Right lobe of liver (tissue), 6 donors: ENCODE measurements around the gene NRP2. TPM values are rescaled to one million over a fixed set of nuclear protein-coding genes. Genes with fewer than 3 reads are reported as not detected.

Source experiments
- ATAC-seq, 4 donors: fragments of 200-7000 bp; cut with Tn5 transposase; one replicate each; pipeline ENCODE4 v1.9.1; 2020; ENCODE audit warnings: mild to moderate bottlenecking in 4 of 4, moderate library complexity in 4 of 4
- DNase-seq, 3 donors: peaks; one replicate each; pipeline ENCODE4 v3.0.0-alpha.2; 2020
- H3K27ac ChIP-seq, 3 donors: fragments of 200-600 bp; one replicate each; pipeline ENCODE4 v1.8.0; 2022
- H3K27me3 ChIP-seq, 2 donors: fragments of 200-600 bp; one replicate each; pipeline ENCODE4 v1.8.0; 2022
- H3K36me3 ChIP-seq, 4 donors: fragments of 200-600 bp; sonication (generic) in 1 of 4; one replicate each; pipeline versions ENCODE4 v1.5.1 to v1.8.0; 2017 to 2022; ENCODE audit warnings: control low read depth in 1 of 4
- H3K4me1 ChIP-seq, 4 donors: fragments of 200-600 bp; sonication (generic) in 1 of 4; one replicate each; pipeline versions ENCODE4 v1.5.1 to v1.8.0; 2017 to 2022; ENCODE audit warnings: control low read depth in 1 of 4
- H3K4me3 ChIP-seq, 3 donors: fragments of 200-600 bp; one replicate each; pipeline ENCODE4 v1.8.0; 2022
- H3K9me3 ChIP-seq, 4 donors: fragments of 200-600 bp; sonication (generic) in 1 of 4; one replicate each; pipeline versions ENCODE4 v1.5.1 to v1.8.0; 2017 to 2022; ENCODE audit warnings: control low read depth in 1 of 4
- POLR2A ChIP-seq: fragments of 450-650 bp; IDR thresholded peaks from one replicate; pipeline ENCODE4 v1.6.1; 2017; ENCODE audit warnings: antibody characterized with exemption, mild to moderate bottlenecking
- WGBS: methylation state at CpG from one replicate; pipeline ENCODE4 v1.1.6; 2018; ENCODE audit warnings: low coverage, low lambda C conversion rate; ENCODE audit not compliant: insufficient coverage; ENCODE audit errors: missing lambda C conversion rate; 5-methylcytosine and 5-hydroxymethylcytosine counted together
- intact Hi-C, 2 donors: fragments of 100-400 bp; cut with DNase I; formaldehyde crosslinking; loops; one replicate each; pipeline versions ENCODE4 v1.11.2 to v1.14.1; 2022
- total RNA-seq, 6 experiments: library from RNA; depleted of rRNA in 2 of 6; stranded (reverse); fragments of >200 nt in 2 of 6; fragmentation: NEBNext Ultra II Directional in 3 of 6; extraction: Animal tissue kit (Norgen Biotek cat#: 25700) in 3 of 6; gene quantifications; one replicate each; pipeline versions ENCODE4 v1.1.0 to v1.2.4, GENCODE V29; 2016 to 2023
- TF ChIP-seq, protein P1 (sequence below), 4 donors: fragments of 200-600 bp in 3 of 4; fragments of 450-650 bp in 1 of 4; IDR thresholded peaks; one replicate each; pipeline versions ENCODE4 v1.5.1 to v1.8.0; 2016 to 2022; ENCODE audit warnings: antibody characterized with exemption in 4 of 4, mild to moderate bottlenecking in 2 of 4
- donor health status: DM: no; HTN: yes; CAD: no.
- donor health status: DM: no; HTN: no; CAD: no.
- donor health status: DM: no; HTN: no; CAD: no.
- donor health status: DM: no; HTN: yes; CAD: no.
- donor health status: DM: no; HTN: yes; CAD: no.

The NRP2 gene
- total RNA-seq, 6 experiments from 2014 or later, result 5.5 to 23.7 (median 8.6) TPM

DNA sequence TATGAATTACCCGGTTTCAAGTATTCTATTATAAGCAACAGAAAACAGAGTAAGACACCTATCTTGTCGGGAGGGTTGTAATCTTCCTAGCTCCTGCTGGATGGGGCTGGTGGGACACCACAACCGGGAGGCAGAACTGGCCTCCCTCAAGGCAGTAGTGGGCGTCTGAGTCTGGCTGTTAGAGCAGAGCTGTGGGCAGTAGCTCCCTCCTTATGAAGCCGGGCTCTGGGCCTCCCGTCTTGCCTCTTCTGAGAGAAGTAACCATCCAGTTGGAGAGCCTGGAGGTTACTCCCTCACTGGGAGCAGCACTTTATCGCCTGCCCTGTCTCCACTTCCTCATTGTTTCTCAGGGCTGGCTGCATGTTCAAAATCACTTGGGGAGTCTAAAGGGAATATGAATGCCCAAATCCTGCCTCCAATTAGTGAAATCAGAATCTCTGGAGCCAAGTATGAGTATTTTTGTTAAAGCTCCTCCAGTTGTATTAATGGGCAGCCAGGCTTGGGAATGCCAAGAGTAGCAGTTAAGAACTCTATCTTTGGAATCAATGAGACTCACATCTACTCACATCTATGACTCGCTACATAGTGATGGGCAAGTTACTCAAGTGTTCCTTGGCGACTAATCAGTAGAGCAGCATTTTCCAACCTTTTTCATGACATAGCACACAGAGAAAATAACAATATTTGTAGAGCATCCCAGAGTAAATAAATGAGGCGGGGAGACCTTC is 27.3 kb upstream of the NRP2 start:
- Histone ChIP-seq H3K27ac (no peak overlapping the region), H3K4me3 (no peak overlapping the region), H3K36me3 (no peaks in the 10 kb centered on the region), H3K4me1 (no peaks in the 10 kb centered on the region), H3K9me3 (no peaks in the 10 kb centered on the region), H3K27me3 (no peaks in the 10 kb centered on the region)
- ATAC-seq (no peak), DNase-seq (no peak)
- intact Hi-C loops, result no loop called here
- TF ChIP-seq POLR2A, result no peak
- TF ChIP-seq, protein P1, sequence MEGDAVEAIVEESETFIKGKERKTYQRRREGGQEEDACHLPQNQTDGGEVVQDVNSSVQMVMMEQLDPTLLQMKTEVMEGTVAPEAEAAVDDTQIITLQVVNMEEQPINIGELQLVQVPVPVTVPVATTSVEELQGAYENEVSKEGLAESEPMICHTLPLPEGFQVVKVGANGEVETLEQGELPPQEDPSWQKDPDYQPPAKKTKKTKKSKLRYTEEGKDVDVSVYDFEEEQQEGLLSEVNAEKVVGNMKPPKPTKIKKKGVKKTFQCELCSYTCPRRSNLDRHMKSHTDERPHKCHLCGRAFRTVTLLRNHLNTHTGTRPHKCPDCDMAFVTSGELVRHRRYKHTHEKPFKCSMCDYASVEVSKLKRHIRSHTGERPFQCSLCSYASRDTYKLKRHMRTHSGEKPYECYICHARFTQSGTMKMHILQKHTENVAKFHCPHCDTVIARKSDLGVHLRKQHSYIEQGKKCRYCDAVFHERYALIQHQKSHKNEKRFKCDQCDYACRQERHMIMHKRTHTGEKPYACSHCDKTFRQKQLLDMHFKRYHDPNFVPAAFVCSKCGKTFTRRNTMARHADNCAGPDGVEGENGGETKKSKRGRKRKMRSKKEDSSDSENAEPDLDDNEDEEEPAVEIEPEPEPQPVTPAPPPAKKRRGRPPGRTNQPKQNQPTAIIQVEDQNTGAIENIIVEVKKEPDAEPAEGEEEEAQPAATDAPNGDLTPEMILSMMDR (IDR thresholded peaks at IDR 0.05), result no peak
- WGBS, result 88% methylated on average over 7 of the region's 10 CpGs

DNA sequence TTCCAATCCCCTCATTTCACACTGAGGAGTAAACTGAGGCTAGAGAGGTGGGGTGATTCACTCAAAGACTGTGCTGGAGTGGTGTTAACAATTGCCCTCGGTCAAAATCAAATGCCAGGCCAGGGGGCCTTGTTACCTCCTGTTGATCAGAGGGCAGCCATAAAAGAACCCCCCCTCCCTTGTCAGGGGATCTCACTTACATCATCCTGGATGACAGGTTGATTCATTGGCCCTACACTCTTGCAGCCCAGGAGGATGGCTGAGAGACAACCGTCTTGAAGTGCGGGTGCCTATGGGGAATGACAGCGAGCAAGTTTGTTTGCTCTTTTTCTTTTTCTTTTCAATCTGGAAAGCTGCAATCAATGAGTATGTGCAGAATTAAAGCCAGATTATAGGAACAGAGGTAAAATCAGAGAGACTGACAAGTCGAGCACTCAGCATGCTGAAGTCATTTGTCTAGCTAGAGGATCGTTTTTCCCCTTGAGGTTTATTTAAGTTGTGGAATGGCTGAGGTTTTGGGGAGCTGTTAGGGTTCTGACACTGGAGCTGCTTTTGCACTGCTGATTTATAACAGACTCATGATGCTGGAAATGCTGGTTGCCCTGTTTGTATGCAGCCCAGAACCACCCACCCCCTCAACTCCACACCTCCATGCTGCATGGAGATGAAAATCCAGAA is 26.4 kb upstream of the NRP2 start:
- Histone ChIP-seq H3K9me3 (no peaks in the 10 kb centered on the region), H3K27ac (no peak overlapping the region), H3K4me3 (no peak overlapping the region), H3K27me3 (no peaks in the 10 kb centered on the region), H3K36me3 (no peaks in the 10 kb centered on the region), H3K4me1 (no peaks in the 10 kb centered on the region)
- 64% methylated on average over 6 of the region's 6 CpGs for WGBS
- TF ChIP-seq, protein P1 (IDR thresholded peaks at IDR 0.05), result no peak
- TF ChIP-seq POLR2A, result no peak
- no peak for ATAC-seq
- intact Hi-C loops, result no loop called here
- DNase-seq, result no peak

DNA sequence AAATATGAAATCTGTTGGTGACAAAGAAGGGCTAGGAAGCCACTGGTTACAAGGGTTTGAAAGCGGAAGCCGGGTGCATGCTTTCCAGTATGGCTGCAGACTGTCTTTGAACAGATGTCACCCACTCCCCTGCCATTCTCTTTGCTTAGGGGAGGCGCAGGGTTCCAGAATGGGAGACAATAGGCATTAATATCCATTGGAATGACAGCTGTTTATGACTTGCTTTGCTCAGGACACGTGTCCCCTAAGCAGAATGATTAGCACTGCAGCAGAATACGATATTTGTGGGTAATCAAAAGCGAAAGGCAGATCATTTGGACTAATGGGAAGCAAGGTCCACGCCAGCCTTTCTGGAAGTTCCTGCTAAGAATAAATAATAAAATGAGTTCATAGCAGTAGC is 25.8 kb upstream of the NRP2 start:
- no peak overlapping the region for H3K27ac ChIP-seq
- intact Hi-C loops, result no loop called here
- no peak for ATAC-seq
- WGBS, result 58% methylated on average over 6 of the region's 7 CpGs
- H3K4me1 ChIP-seq, result no peaks in the 10 kb centered on the region
- no peak for DNase-seq
- no peak overlapping the region for H3K4me3 ChIP-seq
- no peaks in the 10 kb centered on the region for H3K36me3 ChIP-seq
- H3K9me3 ChIP-seq, result no peaks in the 10 kb centered on the region
- H3K27me3 ChIP-seq, result no peaks in the 10 kb centered on the region
- TF ChIP-seq POLR2A, result no peak
- TF ChIP-seq, protein P1 (IDR thresholded peaks at IDR 0.05), result no peak

DNA sequence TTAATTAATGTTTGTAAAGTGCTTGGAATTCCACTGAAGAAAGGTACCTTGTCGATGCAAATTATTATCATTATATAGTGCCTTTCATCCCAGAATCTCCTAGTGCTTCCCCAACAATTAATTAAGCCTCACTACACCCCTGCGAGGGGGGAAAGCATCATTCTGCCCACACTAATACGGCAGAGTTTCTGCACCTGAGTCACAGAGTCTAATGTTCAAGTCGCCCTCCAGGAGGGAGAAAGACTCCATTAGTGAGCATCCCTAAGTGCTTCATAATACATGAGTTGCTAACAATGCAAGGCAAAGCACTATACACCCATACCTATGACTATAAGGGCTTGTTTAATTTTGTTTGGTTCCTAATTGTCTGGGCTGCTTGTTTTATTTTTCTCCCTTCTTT is 25.4 kb upstream of the NRP2 start:
- TF ChIP-seq POLR2A, result no peak
- TF ChIP-seq, protein P1 (IDR thresholded peaks at IDR 0.05), result no peak
- ATAC-seq (no peak), DNase-seq (no peak)
- Histone ChIP-seq H3K36me3 (no peaks in the 10 kb centered on the region), H3K27ac (no peak overlapping the region), H3K4me3 (no peak overlapping the region), H3K27me3 (no peaks in the 10 kb centered on the region), H3K4me1 (no peaks in the 10 kb centered on the region), H3K9me3 (no peaks in the 10 kb centered on the region)
- 66% methylated on average over 4 of the region's 4 CpGs for WGBS
- intact Hi-C loops, result no loop called here
